Stimulated activated naive CD8-positive, alpha-beta T cell treated with anti-CD3 and anti-CD28 coated beads, Interleukin-15, amount 100 ng/mL, for 72 hours (primary cell): ENCODE measurements around the gene CLASRP.

ENCODE experiments used
- ATAC-seq: fragments of 150-1000 bp; cut with Tn5 transposase; 2 replicates; pipeline ENCODE4 v1.10.0; 2021; ENCODE audit warnings: mild to moderate bottlenecking, moderate library complexity
- DNase-seq, 2 donors: peaks; one replicate each; pipeline ENCODE4 v3.0.0; 2021 to 2022
- H3K27ac Mint-ChIP-seq, 2 donors: one replicate each; pipeline ENCODE4 v1.8.0; 2022; ENCODE audit warnings: mild to moderate bottlenecking in 2 of 2, mixed read lengths in 2 of 2, moderate library complexity in 2 of 2
- H3K27me3 Mint-ChIP-seq: one replicate; pipeline ENCODE4 v1.8.0; 2022; ENCODE audit warnings: mixed read lengths
- H3K4me1 Mint-ChIP-seq: one replicate; pipeline ENCODE4 v1.8.0; 2022; ENCODE audit warnings: mild to moderate bottlenecking, mixed read lengths
- H3K4me3 Mint-ChIP-seq, 2 donors: one replicate each; pipeline ENCODE4 v1.8.0; 2022; ENCODE audit warnings: mild to moderate bottlenecking in 2 of 2, mixed read lengths in 2 of 2, moderate library complexity in 1 of 2
- H3K9me3 Mint-ChIP-seq, 2 donors: one replicate each; pipeline ENCODE4 v1.8.0; 2022; ENCODE audit warnings: mixed read lengths in 2 of 2

CLASRP gene

DNA sequence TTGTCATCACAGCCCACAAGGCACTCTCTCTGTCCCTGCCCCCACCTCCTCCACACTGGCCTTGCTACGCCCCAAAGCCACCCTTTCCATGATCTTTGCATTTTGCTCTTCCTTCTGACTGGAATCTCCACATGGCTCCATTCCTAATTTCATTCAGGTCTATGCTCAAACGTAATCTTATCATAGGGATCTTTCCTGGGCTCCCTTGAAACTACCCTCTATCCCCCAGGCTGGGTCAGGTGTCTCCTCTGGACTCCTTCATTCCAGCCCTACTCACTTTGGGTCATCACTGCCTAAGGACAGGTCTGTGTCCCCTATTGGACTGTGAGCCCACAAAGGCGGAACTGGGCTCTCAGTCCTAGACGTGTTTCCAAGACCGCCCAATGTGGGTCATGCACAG lies 43.3 kb downstream of the CLASRP start:
- Mint-ChIP-seq H3K27ac (no peak overlapping the region), H3K27me3 (no peaks in the 10 kb centered on the region), H3K9me3 (no peaks in the 10 kb centered on the region), H3K4me3 (peak overlapping the region in 1 of 2 donors; percentile 52), H3K4me1 (peaks cover 61% of the 10 kb centered on the region)
- DNase-seq: no peak
- ATAC-seq: no peak

DNA sequence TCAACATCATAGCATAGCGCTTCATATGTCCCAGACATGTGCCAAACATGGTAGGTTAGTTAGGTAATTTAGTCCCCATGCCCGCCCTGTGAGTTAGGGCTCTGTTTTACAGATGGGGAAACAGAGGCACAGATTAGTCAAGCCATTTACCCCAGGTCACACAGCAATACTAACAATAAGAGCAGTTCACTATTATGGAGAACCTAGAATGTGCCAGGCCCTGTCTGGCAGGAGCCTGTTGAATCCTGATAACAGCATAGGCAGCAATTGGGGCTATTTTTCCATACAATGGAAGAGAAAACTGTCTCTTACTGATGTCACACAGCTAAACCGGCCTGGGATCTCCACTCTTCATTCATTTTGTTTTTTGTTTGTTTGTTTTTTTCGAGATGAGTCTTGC lies 47.6 kb downstream of the CLASRP start:
- H3K27ac Mint-ChIP-seq: peak overlapping the region in 1 of 2 donors; percentile 14
- no peak overlapping the region for H3K4me3 Mint-ChIP-seq
- ATAC-seq: no peak
- no peaks in the 10 kb centered on the region for H3K9me3 Mint-ChIP-seq
- no peaks in the 10 kb centered on the region for H3K27me3 Mint-ChIP-seq
- peaks cover 50% of the 10 kb centered on the region for H3K4me1 Mint-ChIP-seq
- DNase-seq: no peak

DNA sequence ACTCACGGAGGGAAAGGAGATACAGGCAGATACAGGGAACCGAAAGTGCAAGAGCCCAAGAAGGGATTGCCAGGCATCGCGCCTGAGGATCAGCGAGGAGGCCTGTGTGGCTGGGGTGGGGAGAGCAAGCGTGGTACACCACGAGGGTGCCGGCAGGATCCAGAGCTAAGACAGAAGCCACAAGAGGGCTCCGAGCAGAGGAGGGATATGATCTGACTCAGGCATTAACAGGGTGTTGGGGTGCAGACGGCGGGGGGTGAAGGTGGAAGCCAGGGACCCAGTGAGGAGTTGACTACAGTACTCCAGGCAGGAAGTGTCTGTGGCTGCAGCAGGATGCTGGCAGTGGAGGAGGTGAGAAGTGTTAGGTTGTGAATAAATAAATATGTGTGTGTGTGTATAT lies 48.7 kb downstream of the CLASRP start:
- Mint-ChIP-seq H3K4me3 (peak overlapping the region; percentile 58 to 69), H3K27ac (peak overlapping the region; percentile 90), H3K4me1 (peaks cover 50% of the 10 kb centered on the region), H3K9me3 (no peaks in the 10 kb centered on the region), H3K27me3 (no peaks in the 10 kb centered on the region)
- ATAC-seq (peak; percentile 74), DNase-seq (peak; percentile 22 to 54)

DNA sequence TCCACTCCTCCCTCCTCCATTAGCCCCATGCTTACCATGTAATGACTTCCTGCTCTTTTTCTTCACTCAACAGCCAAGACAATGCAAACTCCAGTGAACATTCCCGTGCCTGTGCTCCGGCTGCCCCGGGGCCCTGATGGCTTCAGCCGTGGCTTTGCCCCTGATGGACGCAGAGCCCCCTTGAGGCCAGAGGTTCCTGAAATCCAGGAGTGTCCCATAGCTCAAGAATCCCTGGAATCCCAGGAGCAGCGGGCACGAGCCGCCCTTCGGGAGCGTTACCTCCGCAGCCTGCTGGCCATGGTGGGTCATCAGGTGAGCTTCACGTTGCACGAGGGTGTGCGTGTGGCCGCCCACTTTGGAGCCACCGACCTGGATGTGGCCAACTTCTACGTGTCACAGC lies 51.2 kb downstream of the CLASRP start:
- Mint-ChIP-seq H3K27ac (no peak overlapping the region), H3K4me3 (no peak overlapping the region), H3K4me1 (peaks cover 70% of the 10 kb centered on the region), H3K27me3 (no peaks in the 10 kb centered on the region), H3K9me3 (no peaks in the 10 kb centered on the region)
- DNase-seq: no peak
- no peak for ATAC-seq

DNA sequence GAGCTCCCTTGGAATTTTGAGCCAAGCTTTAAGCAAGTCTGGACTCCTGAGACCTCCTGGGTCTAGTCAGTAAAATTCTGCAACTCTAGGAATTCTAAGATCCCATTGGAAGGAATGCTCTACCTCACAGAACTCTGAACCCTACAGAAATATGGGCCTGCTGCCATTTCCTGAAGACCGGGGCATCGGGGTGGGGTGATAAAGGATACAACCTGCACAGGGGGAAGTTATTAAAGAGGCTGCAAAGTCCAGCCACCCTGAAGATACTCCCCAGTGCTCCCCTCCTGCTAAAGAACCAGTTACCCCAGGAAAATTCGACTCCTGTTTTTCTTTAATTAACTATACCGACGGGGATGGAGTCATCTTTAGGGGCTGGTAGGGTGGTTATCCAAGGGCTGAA lies 51.8 kb downstream of the CLASRP start:
- peaks cover 75% of the 10 kb centered on the region for H3K4me1 Mint-ChIP-seq
- no peaks in the 10 kb centered on the region for H3K27me3 Mint-ChIP-seq
- ATAC-seq: no peak
- no peak overlapping the region for H3K27ac Mint-ChIP-seq
- DNase-seq: no peak
- H3K9me3 Mint-ChIP-seq: no peaks in the 10 kb centered on the region
- no peak overlapping the region for H3K4me3 Mint-ChIP-seq

DNA sequence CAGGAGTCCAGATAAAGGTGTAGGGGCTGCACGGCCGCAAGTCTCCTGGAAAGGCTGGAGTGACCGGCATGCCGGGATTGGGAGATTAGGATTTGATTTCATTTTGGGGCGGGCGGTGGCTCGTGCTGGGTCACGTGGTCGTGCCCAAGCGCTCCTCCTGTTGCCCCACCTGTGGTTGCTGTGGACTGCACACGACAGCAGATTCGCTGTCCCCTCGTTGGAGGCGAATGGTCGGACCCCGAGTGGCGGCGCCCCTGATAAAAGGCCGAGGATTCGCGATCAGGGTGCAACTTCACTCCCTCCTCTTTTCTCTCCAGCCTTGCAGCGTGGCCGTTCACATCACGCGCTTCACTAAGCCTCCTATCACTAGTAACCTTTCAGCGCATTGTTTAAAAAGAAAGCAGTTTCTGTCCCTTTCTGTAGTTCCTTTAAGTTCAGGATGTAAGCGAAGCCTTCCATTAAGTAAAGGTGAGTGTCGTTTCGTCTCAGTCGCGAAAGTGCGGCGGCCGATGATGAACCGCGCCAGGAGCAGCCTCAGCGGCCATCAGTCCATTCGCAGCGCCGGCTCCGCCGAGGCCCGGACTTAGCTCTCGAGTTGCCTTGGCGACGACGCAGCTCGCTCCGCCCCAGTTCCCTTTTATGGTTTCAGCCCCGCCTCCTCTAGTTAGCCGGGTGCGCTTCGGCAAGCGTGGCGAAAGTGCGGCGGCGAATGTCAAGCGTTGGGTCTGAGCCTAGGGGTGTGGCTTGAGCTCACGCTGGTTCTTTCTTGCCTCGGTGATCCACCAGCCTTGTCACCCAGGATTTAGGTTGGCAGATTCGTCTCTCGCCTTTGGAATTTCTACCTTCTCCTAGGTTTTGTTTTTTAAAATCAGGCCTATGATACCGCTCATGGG lies 52.4 kb downstream of the CLASRP start:
- Mint-ChIP-seq H3K27ac (peak overlapping the region; percentile 89 to 100), H3K4me1 (peaks cover 79% of the 10 kb centered on the region), H3K9me3 (no peaks in the 10 kb centered on the region), H3K27me3 (no peaks in the 10 kb centered on the region), H3K4me3 (peak overlapping the region; percentile 80 to 90)
- ATAC-seq: peak; percentile 77
- DNase-seq: peak; percentile 94 to 95

DNA sequence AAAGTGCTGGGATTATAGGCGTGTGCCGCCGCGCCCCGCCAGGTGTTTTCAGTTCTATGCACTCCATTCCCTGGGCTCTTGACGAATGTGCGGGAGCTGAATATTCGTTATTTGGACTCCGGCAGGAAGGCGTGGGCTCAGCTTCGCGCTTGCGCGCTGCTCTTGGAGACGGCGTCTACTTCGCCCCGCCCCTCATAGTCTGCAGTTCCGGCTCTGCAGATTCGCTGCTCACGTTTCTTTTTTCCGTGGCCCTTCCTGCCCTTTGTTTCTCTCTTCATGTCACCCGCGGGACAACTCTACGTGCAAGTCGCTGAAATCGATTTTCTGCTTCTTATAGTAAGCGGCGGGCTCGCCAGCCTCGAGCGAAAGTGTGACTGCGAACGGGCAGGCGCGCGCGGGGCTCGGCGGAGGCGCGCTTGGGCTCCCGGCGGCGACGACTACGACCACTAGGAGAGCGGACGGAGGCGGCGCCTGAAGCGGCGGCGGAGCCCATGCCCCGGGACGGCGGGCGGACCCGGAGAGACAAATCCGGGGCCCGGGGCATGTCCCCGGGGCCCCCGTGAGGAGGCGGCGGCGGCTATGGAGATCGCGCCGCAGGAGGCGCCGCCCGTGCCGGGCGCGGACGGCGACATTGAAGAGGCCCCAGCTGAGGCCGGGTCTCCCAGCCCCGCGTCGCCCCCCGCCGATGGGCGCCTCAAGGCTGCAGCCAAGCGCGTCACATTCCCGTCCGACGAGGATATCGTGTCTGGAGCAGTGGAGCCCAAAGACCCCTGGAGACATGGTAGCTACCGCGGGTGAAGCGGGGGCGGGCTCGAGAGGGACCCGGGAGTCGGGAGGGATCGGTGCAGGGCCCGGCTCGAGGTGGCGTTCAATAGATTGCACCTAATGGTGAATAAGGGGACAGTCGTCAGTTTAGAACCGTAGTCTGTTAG lies 54.2 kb downstream of the CLASRP start, which contains the start of gene PPP1R37:
TSS of gene PPP1R37 (plus strand) at position 433 of the 932 bp plus-strand sequence. CDS start at position 580, 147 bp downstream.
- H3K9me3 Mint-ChIP-seq: no peaks in the 10 kb centered on the region
- H3K4me1 Mint-ChIP-seq: peaks cover 79% of the 10 kb centered on the region
- H3K27me3 Mint-ChIP-seq: no peaks in the 10 kb centered on the region
- ATAC-seq (peak; percentile 88), DNase-seq (peak; percentile 87 to 92)
- H3K4me3 Mint-ChIP-seq: peak within 1 kb of the TSS; percentile 80 to 90
- peak within 1 kb of the TSS; percentile 98 to 100 for H3K27ac Mint-ChIP-seq

DNA sequence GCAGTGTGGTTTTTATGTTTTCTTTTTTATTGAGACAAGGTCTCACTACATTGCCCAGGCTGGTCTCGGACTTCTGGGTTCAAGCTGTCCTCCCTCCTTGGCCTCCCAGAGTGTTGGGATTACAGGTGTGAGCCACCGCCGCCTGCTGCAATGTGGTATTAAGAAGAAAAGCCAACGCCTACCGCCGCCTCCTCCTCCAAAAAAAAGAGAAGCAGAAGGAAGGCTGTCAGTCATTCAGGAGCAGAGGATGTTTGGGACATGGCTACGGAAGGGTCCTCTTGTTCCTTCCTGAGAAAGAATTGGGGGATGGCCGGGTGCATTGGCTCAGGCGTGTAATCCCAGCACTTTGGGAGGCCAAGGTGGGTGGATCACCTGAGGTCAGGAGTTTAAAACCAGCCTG lies 55.3 kb downstream of the CLASRP start:
- DNase-seq (no peak), ATAC-seq (no peak)
- Mint-ChIP-seq H3K27me3 (no peaks in the 10 kb centered on the region), H3K9me3 (no peaks in the 10 kb centered on the region), H3K27ac (peak overlapping the region in 1 of 2 donors; percentile 80), H3K4me1 (peaks cover 85% of the 10 kb centered on the region), H3K4me3 (peak overlapping the region; percentile 80 to 90)

DNA sequence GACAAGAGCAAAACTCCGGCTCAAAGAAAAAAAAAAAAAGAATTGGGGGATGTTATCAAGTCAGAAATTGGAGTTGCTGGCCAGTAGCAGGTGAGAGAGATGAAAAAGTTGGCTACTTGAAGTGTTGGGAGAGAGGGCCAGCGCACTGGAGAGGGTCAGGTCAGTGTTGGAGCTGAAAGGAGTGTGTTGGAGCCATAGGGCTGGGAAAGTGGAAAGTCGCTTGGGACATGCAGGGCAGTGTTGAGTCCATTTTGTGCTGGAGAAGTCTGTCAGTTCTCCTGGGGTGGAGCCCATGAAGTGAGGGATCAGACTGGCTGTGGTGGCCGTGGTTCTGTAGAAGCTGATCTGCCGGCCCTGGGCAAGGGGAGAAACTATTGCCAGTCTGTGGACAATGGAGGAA lies 55.9 kb downstream of the CLASRP start:
- ATAC-seq (no peak), DNase-seq (no peak)
- H3K4me3 Mint-ChIP-seq: peak overlapping the region; percentile 80 to 90
- H3K9me3 Mint-ChIP-seq: no peaks in the 10 kb centered on the region
- H3K4me1 Mint-ChIP-seq: peaks cover 91% of the 10 kb centered on the region
- peak overlapping the region in 1 of 2 donors; percentile 78 for H3K27ac Mint-ChIP-seq
- H3K27me3 Mint-ChIP-seq: no peaks in the 10 kb centered on the region

DNA sequence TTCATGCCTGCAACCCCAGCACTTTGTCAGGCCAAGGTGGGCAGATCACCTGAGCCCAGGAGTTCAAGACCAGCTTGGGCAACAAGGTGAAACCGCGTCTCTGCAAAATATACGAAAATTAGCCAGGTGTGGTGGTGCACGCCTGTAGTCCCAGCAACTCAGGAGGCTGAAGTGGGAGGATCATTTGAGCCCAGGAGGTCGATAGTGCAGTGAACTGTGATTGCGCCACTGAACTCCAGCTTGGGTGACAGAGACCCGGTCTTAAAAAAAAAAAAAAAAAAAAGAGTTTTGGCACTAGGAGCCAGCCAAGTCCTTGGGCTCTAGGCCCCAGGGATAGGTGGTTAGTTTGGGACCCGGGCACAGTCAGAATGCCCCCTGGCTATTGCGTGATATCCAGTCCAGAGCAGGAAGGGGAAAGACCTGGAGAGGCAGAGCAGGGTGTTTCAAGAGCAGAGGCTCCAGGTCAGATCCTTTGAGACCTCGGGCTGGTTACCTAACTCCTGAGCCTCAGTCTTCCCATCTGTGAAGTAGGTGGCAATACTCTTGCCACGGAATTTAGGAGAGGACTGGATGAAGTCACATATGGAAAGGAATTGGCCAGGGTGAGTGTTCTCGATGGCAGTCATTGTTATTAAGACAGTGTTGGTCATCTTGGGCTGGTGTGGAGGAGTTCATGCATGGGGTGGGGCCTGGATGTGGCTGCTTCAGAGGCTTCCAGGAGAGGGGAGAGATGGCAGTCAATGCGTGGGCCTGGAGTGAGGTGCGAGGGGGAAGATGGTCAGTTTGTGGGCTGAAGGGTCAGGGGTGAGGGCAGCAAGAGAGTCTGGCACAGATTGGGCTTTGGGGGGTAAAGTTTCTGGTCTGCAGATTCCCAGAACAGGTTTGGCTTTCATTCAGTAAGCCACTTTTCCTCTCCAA lies 56.9 kb downstream of the CLASRP start:
- ATAC-seq (no peak), DNase-seq (no peak)
- no peaks in the 10 kb centered on the region for H3K9me3 Mint-ChIP-seq
- H3K4me3 Mint-ChIP-seq: peak overlapping the region in 1 of 2 donors; percentile 4
- H3K27me3 Mint-ChIP-seq: no peaks in the 10 kb centered on the region
- H3K27ac Mint-ChIP-seq: peak overlapping the region in 1 of 2 donors; percentile 20
- peaks cover 93% of the 10 kb centered on the region for H3K4me1 Mint-ChIP-seq

DNA sequence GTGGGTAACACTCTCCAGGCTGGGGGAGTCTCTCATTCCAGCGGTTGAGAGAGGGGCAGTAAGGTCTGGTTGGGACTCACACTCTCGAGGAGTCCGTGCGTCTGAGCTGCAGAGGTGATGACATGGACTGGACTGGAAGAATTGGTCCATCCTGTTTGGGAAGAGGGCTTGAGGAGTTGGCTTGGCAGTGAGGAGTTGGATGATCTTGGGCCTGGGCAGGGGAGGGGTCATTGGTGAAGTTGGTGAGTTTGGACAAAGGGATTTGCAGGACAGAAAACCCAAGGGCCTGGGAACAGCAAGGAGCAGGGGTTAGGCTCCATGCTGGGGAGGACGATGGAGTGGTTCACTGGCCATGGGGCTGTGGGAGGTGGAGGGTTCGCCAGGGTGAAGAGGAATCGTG lies 57.9 kb downstream of the CLASRP start:
- no peaks in the 10 kb centered on the region for H3K9me3 Mint-ChIP-seq

DNA sequence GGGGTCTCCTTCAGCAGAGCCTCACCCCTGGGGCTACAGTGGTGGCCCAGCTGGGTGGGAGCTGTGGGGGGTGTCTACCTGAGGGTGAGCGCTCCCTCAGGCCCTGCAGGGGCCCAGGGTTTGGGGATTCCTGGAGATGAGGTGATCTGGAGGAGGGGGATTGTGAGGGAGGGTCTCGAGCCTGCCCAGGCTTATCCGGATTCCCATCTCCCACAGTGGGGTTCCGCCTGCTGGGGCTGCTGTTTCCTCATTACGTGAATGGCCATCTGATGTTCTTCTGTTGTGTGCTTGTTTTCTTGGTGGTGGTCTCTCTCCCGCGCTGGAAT lies 58.6 kb downstream of the CLASRP start:
- ATAC-seq (no peak), DNase-seq (no peak)
- peaks cover 90% of the 10 kb centered on the region for H3K4me1 Mint-ChIP-seq
- peak overlapping the region in 1 of 2 donors; percentile 38 for H3K4me3 Mint-ChIP-seq
- H3K27me3 Mint-ChIP-seq: no peaks in the 10 kb centered on the region
- H3K9me3 Mint-ChIP-seq: no peaks in the 10 kb centered on the region
- peak overlapping the region; percentile 50 to 89 for H3K27ac Mint-ChIP-seq

More for the DNA sequence above, 57.9 kb downstream of the CLASRP start:
- DNase-seq (no peak), ATAC-seq (no peak)
- no peaks in the 10 kb centered on the region for H3K27me3 Mint-ChIP-seq
- H3K27ac Mint-ChIP-seq: peak overlapping the region; percentile 57 to 84
- peaks cover 90% of the 10 kb centered on the region for H3K4me1 Mint-ChIP-seq
- peak overlapping the region in 1 of 2 donors; percentile 38 for H3K4me3 Mint-ChIP-seq

DNA sequence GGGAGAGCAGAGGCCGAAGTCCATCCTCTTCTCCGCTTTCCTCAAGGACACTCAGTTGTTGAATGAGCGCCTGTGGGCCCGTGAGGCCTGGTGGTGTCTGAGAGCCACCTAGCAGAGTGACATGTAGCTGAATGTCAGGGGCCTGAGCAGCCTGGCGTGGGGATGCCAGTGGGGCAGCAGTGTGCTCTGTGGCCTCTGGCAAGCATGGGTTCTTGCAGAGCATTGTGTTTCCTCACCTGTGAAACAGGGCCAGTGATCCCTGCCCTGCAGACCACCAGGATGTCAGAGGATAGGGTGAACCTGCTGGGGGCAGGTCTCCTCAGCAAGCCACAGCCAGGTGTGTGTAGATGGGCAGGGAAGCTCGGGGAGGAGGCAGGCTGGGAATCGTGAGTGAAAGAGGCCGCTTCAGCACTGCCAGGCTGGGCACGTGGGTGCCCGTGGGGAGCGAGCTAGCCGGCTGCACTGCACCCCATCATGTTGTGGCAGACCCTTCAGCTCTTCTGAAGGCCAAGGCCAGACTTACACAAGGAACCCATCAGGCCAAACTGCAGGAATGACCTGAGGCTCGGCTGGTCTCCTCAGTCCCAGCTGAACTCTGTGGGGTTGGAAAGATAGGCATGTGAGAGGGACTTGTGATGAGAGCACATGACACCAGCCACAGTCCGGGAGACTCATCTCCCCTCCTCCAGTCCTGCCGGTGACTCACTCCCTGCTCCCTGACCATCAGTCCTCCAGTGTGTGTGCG lies 59.1 kb downstream of the CLASRP start:
- peaks cover 91% of the 10 kb centered on the region for H3K4me1 Mint-ChIP-seq
- no peak for DNase-seq
- no peaks in the 10 kb centered on the region for H3K9me3 Mint-ChIP-seq
- H3K27ac Mint-ChIP-seq: peak overlapping the region in 1 of 2 donors; percentile 89
- H3K27me3 Mint-ChIP-seq: no peaks in the 10 kb centered on the region
- peak overlapping the region in 1 of 2 donors; percentile 34 for H3K4me3 Mint-ChIP-seq
- ATAC-seq: no peak
